ENCODE data around the gene ZNF423. TPM values are rescaled to one million over a fixed set of nuclear protein-coding genes. Genes with fewer than 3 reads are reported as not detected.

Gene ZNF423
- total RNA-seq, 1 experiment from 2014 or later = 11.1 TPM

DNA sequence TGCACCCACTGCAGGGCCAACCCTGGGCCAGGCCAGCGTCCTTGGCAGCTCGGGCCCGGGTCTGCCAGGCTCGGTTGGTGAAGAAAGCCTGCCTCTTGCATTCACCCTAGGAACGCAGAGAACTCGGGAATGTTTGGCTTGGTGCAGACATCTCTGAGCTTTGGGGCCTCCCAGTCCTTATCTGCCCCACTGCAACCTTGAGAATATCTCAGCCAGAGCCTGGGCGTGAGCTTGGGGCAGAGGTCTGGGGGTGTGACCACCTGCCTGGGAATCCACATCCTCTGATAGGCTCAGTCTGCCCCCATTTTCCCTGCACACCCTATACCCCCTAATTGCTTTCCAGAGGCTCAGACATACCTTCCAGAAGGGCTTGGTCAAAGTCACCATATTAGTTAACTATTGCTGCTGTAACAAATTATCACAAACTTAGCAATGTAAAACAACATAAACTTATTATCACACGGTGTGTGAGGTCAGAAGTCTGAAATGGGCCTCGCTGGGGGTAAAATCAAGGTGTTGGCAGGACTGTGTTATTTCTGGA lies 30.7 kb upstream of the ZNF423 start:
- Histone ChIP-seq H3K4me3 (ENCODE audit: low read depth, low read length, poor library complexity, severe bottlenecking) (no peak overlapping the region), H3K4me1 (ENCODE audit: insufficient read depth, low read length, poor library complexity, severe bottlenecking) (no peaks in the 10 kb centered on the region), H3K27me3 (replicated peaks; ENCODE audit: insufficient read depth, low read depth, low read length, poor library complexity) (no peaks in the 10 kb centered on the region), H3K27ac (ENCODE audit: low read depth, low read length, poor library complexity, severe bottlenecking) (no peak overlapping the region), H3K36me3 (ENCODE audit: insufficient read depth, low read length, poor library complexity, severe bottlenecking) (no peaks in the 10 kb centered on the region), H3K9me3 (ENCODE audit: low read depth, low read length, poor library complexity, severe bottlenecking) (no peaks in the 10 kb centered on the region)
- POLR2A ChIA-PET (ENCODE audit: low non-redundant PET) = no interaction called here
- intact Hi-C loops (cut with micrococcal nuclease; ENCODE audit: unreplicated experiment) = no loop called here
- TF ChIP-seq CTCF (conservative IDR thresholded peaks at IDR 0.05; ENCODE audit: low read depth, low read length) (no peak), EZH2 (IDR thresholded peaks at IDR 0.05; ENCODE audit: borderline replicate concordance, low read depth, low read length, poor library complexity, severe bottlenecking) (no peak)
- CTCF ChIA-PET = interaction anchor here (1.1 kb wide), 1 partner anchor 10 kb away, joined by 4 read pairs; no protein-coding TSS in a partner anchor
- no peak for DNase-seq (ENCODE audit: low spot score)
- BruUV-seq (replicated peaks) = no TSS peak

- Histone ChIP-seq H3K27me3 (replicated peaks; ENCODE audit: insufficient read depth, low read depth, low read length, poor library complexity) (no peaks in the 10 kb centered on the region), H3K36me3 (ENCODE audit: insufficient read depth, low read length, poor library complexity, severe bottlenecking) (no peaks in the 10 kb centered on the region), H3K4me1 (ENCODE audit: insufficient read depth, low read length, poor library complexity, severe bottlenecking) (no peaks in the 10 kb centered on the region), H3K9me3 (ENCODE audit: low read depth, low read length, poor library complexity, severe bottlenecking) (no peaks in the 10 kb centered on the region), H3K27ac (ENCODE audit: low read depth, low read length, poor library complexity, severe bottlenecking) (no peak overlapping the region), H3K4me3 (ENCODE audit: low read depth, low read length, poor library complexity, severe bottlenecking) (no peak overlapping the region)
- no peak for DNase-seq (ENCODE audit: low spot score)
- TF ChIP-seq CTCF (conservative IDR thresholded peaks at IDR 0.05; ENCODE audit: low read depth, low read length) (no peak), EZH2 (IDR thresholded peaks at IDR 0.05; ENCODE audit: borderline replicate concordance, low read depth, low read length, poor library complexity, severe bottlenecking) (no peak)
- ChIA-PET POLR2A (ENCODE audit: low non-redundant PET) (no interaction called here), CTCF (no interaction called here)
- intact Hi-C loops (cut with micrococcal nuclease; ENCODE audit: unreplicated experiment) = no loop called here
- BruUV-seq (replicated peaks) = no TSS peak
Observed at GRCh38 chr16:49884033-49885015, 28.4 kb upstream of the ZNF423 start.

- no peaks in the 10 kb centered on the region for H3K9me3 ChIP-seq (ENCODE audit: low read depth, low read length, poor library complexity, severe bottlenecking)
- no peaks in the 10 kb centered on the region for H3K27me3 ChIP-seq (replicated peaks; ENCODE audit: insufficient read depth, low read depth, low read length, poor library complexity)
- H3K4me3 ChIP-seq (ENCODE audit: low read depth, low read length, poor library complexity, severe bottlenecking) = no peak overlapping the region
- intact Hi-C loops (cut with micrococcal nuclease; ENCODE audit: unreplicated experiment) = no loop called here
- no peaks in the 10 kb centered on the region for H3K4me1 ChIP-seq (ENCODE audit: insufficient read depth, low read length, poor library complexity, severe bottlenecking)
- CTCF ChIA-PET = no interaction called here
- no peak for DNase-seq (ENCODE audit: low spot score)
- no peaks in the 10 kb centered on the region for H3K36me3 ChIP-seq (ENCODE audit: insufficient read depth, low read length, poor library complexity, severe bottlenecking)
- POLR2A ChIA-PET (ENCODE audit: low non-redundant PET) = no interaction called here
- no peak overlapping the region for H3K27ac ChIP-seq (ENCODE audit: low read depth, low read length, poor library complexity, severe bottlenecking)
- no TSS peak for BruUV-seq (replicated peaks)
- TF ChIP-seq CTCF (conservative IDR thresholded peaks at IDR 0.05; ENCODE audit: low read depth, low read length) (no peak), EZH2 (IDR thresholded peaks at IDR 0.05; ENCODE audit: borderline replicate concordance, low read depth, low read length, poor library complexity, severe bottlenecking) (no peak)
Observed at GRCh38 chr16:49883076-49884014, 27.4 kb upstream of the ZNF423 start.
